Activated B cell treated with CpG ODN at 0.5 μM for 24 hours (primary cell): ENCODE data around the gene FIBIN. TPM values are rescaled to one million over a fixed set of nuclear protein-coding genes. Genes with fewer than 3 reads are reported as not detected.

Source experiments
- ATAC-seq: fragments of 200-7000 bp; cut with Tn5 transposase; one replicate; pipeline ENCODE4 v1.10.0; 2021; ENCODE audit warnings: low read depth, mild to moderate bottlenecking, moderate library complexity
- CTCF ChIA-PET: fragments of 350-600 bp; sonication (Branson Sonifier 250); formaldehyde crosslinking; loops from one replicate; lab custom pipeline; 2021; ENCODE audit warnings: antibody characterized with exemption; lab: Charles Lee
- POLR2A ChIA-PET: fragments of 350-600 bp; sonication (Branson Sonifier 250); formaldehyde crosslinking; loops from one replicate; lab custom pipeline; 2021; ENCODE audit warnings: antibody characterized with exemption; lab: Charles Lee
- DNase-seq: peaks from one replicate; pipeline ENCODE4 v3.0.0; 2022
- H3K27ac Mint-ChIP-seq: one replicate; pipeline ENCODE4 v1.8.0; 2020; ENCODE audit warnings: mixed read lengths
- H3K27me3 Mint-ChIP-seq: one replicate; pipeline ENCODE4 v1.8.0; 2021; ENCODE audit warnings: mixed read lengths
- H3K36me3 Mint-ChIP-seq: one replicate; pipeline ENCODE4 v1.8.0; 2021; ENCODE audit warnings: low read depth, mixed read lengths
- H3K4me1 Mint-ChIP-seq: one replicate; pipeline ENCODE4 v1.8.0; 2021; ENCODE audit warnings: mixed read lengths
- H3K4me3 Mint-ChIP-seq: one replicate; pipeline ENCODE4 v1.8.0; 2020; ENCODE audit warnings: mild to moderate bottlenecking, mixed read lengths
- H3K9me3 Mint-ChIP-seq: one replicate; pipeline ENCODE4 v1.8.0; 2020; ENCODE audit warnings: mixed read lengths
- intact Hi-C: fragments of 100-400 bp; cut with micrococcal nuclease; formaldehyde crosslinking; loops from one replicate; pipeline ENCODE4 v1.15.1; 2024
- total RNA-seq: library from RNA; stranded (reverse); gene quantifications from 2 replicates; pipeline ENCODE4 v1.2.3, GENCODE V29; 2022
- TF ChIP-seq, protein P1 (sequence below): fragments of 200-600 bp; IDR thresholded peaks from one replicate; pipeline ENCODE4 v1.8.0; 2022; ENCODE audit warnings: antibody characterized with exemption, mild to moderate bottlenecking

FIBIN gene
- total RNA-seq, 1 donor from 2014 or later: not detected

DNA sequence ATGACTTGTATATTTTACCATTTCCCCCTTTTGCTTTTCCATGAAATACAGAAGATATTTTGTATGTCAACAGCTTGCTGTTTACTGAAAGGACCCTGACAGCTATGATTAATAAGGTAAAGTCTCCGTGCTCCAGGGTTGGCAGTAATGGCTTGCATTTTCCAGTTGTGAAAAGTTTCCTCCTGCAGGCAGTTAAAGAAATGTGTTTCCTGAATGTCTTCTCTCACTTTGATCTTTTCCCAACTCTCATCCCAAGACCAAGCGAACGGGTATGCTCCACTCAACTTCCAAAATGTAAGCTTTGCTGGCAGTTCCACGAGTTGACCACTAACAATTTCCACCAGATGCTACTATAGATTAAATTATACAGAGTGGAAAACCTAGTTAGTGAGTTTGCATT lies 8.9 kb downstream of the FIBIN start:
- CTCF ChIA-PET: no interaction called here
- ATAC-seq (no peak), DNase-seq (no peak)
- no peaks in the 10 kb centered on the region for H3K36me3 Mint-ChIP-seq
- H3K27me3 Mint-ChIP-seq: no peaks in the 10 kb centered on the region
- TF ChIP-seq, protein P1, sequence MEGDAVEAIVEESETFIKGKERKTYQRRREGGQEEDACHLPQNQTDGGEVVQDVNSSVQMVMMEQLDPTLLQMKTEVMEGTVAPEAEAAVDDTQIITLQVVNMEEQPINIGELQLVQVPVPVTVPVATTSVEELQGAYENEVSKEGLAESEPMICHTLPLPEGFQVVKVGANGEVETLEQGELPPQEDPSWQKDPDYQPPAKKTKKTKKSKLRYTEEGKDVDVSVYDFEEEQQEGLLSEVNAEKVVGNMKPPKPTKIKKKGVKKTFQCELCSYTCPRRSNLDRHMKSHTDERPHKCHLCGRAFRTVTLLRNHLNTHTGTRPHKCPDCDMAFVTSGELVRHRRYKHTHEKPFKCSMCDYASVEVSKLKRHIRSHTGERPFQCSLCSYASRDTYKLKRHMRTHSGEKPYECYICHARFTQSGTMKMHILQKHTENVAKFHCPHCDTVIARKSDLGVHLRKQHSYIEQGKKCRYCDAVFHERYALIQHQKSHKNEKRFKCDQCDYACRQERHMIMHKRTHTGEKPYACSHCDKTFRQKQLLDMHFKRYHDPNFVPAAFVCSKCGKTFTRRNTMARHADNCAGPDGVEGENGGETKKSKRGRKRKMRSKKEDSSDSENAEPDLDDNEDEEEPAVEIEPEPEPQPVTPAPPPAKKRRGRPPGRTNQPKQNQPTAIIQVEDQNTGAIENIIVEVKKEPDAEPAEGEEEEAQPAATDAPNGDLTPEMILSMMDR: no peak
- H3K4me3 Mint-ChIP-seq: no peak overlapping the region
- H3K9me3 Mint-ChIP-seq: no peaks in the 10 kb centered on the region
- POLR2A ChIA-PET: no interaction called here
- intact Hi-C loops: no loop called here
- H3K27ac Mint-ChIP-seq: no peak overlapping the region
- H3K4me1 Mint-ChIP-seq: no peaks in the 10 kb centered on the region

DNA sequence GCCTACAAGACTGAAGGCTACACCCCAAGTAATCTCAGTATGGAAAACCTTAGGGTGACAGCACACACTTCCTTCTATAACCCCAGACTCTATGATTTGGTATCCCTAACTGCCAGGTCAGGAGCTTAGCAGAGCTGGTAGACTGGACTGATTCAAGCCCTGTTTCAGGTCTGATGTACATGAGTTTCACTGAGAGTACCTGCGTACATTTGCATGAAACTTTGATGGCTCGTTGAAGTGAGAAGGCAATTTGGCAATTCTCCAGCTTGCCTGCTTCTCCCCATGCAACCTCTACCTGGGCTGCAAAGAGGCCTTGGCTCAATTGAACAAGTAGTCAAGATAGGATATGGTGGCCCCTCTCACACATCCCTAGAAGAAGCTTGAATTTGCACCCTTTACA lies 10.2 kb downstream of the FIBIN start:
- no peak overlapping the region for H3K27ac Mint-ChIP-seq
- H3K4me3 Mint-ChIP-seq: no peak overlapping the region
- POLR2A ChIA-PET: no interaction called here
- ATAC-seq: no peak
- H3K27me3 Mint-ChIP-seq: no peaks in the 10 kb centered on the region
- no peaks in the 10 kb centered on the region for H3K4me1 Mint-ChIP-seq
- TF ChIP-seq, protein P1: no peak
- H3K9me3 Mint-ChIP-seq: no peaks in the 10 kb centered on the region
- no peaks in the 10 kb centered on the region for H3K36me3 Mint-ChIP-seq
- no peak for DNase-seq
- intact Hi-C loops: no loop called here
- CTCF ChIA-PET: no interaction called here

DNA sequence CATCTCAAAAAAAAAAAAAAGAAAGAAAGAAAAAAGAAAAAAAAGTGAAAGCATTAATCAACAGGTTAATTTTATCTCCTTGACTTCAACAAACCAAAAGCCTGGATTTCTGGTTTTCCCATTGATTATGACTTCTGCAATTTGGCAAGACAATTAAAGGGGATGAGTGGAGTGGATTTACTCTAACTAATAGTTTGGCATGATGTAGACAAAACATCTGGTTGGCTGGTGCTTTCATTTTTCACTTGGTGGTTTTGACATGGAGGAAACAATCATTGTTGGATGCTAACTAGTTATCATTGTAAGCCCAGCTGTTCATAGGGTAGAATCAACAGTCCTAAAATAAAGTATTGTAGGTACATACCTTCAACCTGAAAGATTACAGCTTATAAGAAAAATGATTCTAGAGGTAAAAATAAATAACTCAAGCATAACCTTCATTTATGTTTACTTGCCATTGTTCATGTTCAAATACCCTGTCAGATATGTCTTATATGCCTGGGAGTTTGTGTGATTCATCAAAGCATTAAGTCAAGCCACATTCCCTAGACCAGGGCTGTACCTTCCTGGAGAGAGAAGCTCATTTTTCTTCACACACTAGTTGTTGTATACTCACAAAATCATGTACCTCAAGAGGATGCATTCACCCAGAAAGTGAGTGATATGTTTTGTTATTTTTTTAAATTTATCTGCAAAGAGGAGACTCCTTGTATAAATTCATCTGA lies 15.1 kb downstream of the FIBIN start:
- Mint-ChIP-seq H3K27me3 (no peaks in the 10 kb centered on the region), H3K27ac (no peak overlapping the region), H3K9me3 (no peaks in the 10 kb centered on the region), H3K4me1 (no peaks in the 10 kb centered on the region), H3K4me3 (no peak overlapping the region), H3K36me3 (no peaks in the 10 kb centered on the region)
- intact Hi-C loops: no loop called here
- CTCF ChIA-PET: no interaction called here
- ATAC-seq (no peak), DNase-seq (no peak)
- POLR2A ChIA-PET: no interaction called here
- TF ChIP-seq, protein P1: no peak

- CTCF ChIA-PET: no interaction called here
- ATAC-seq (no peak), DNase-seq (no peak)
- TF ChIP-seq, protein P1: no peak
- POLR2A ChIA-PET: no interaction called here
- no peaks in the 10 kb centered on the region for H3K4me1 Mint-ChIP-seq
- H3K27ac Mint-ChIP-seq: no peak overlapping the region
- H3K27me3 Mint-ChIP-seq: no peaks in the 10 kb centered on the region
- H3K36me3 Mint-ChIP-seq: no peaks in the 10 kb centered on the region
- no peak overlapping the region for H3K4me3 Mint-ChIP-seq
- peaks cover 3% of the 10 kb centered on the region for H3K9me3 Mint-ChIP-seq
- intact Hi-C loops: no loop called here
These were observed 17.8 kb downstream of the FIBIN start for GRCh38 chr11:27011560-27012233.

DNA sequence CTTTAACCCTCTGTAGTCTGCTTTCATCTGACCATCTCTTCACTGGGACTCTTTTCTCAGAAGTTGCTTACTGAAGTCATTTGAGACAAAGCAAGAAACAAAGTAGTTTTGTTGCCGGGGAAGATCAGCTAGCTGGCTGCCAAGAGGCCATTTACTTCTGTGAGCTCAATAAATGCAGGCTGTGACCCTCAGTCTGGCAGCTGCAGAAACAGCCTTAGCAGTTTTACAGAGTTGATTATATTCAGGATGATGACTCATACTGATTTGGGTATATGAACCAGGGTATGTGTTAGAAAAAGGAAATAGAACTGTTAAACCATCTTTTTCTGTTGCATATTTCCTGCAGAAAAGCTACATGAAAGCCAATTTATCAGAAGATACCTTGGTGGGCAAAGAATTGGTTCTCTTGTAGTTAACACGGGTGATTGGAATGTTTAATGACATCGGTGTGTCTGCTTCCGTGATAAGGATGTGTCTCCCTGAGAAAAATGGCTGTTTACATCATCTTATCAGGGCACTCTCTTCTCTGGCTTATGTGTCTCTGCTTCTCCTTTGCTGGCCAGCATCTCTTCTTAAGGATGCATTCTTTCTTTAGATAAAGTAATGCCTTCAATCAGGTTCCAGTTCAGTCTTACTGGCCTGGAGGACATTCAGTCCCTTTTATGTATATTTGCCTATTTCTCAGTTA lies 18.5 kb downstream of the FIBIN start:
- H3K27me3 Mint-ChIP-seq: no peaks in the 10 kb centered on the region
- ChIA-PET CTCF (no interaction called here), POLR2A (no interaction called here)
- intact Hi-C loops: no loop called here
- H3K4me1 Mint-ChIP-seq: no peaks in the 10 kb centered on the region
- no peak for ATAC-seq
- H3K36me3 Mint-ChIP-seq: no peaks in the 10 kb centered on the region
- TF ChIP-seq, protein P1: no peak
- no peak for DNase-seq
- peaks cover 3% of the 10 kb centered on the region for H3K9me3 Mint-ChIP-seq
- H3K27ac Mint-ChIP-seq: no peak overlapping the region
- no peak overlapping the region for H3K4me3 Mint-ChIP-seq
